GM12801 (cell line): ENCODE measurements around the gene VEGFC.

Experiments
- CTCF ChIP-seq: IDR thresholded peaks from one replicate; pipeline ENCODE4 v1.5.1; 2011; ENCODE audit warnings: control low read depth; ENCODE audit not compliant: insufficient read length; ENCODE audit errors: extremely low read depth

VEGFC gene

GRCh38 chr4:176784816-176785215 lies 7.9 kb downstream of the VEGFC start:
- no peak for TF ChIP-seq CTCF

- TF ChIP-seq CTCF = no peak
Observed at GRCh38 chr4:176782794-176783193, 9.9 kb downstream of the VEGFC start.

- TF ChIP-seq CTCF = no peak
Observed at GRCh38 chr4:176782191-176782590, 10.5 kb downstream of the VEGFC start.

GRCh38 chr4:176781739-176782100 lies 11.0 kb downstream of the VEGFC start:
- TF ChIP-seq CTCF = no peak

- no peak for TF ChIP-seq CTCF
Observed at GRCh38 chr4:176780995-176781738, 11.6 kb downstream of the VEGFC start.

GRCh38 chr4:176779421-176779820 lies 13.3 kb downstream of the VEGFC start:
- no peak for TF ChIP-seq CTCF

GRCh38 chr4:176778491-176778890 lies 14.2 kb downstream of the VEGFC start:
- no peak for TF ChIP-seq CTCF

GRCh38 chr4:176778063-176778462 lies 14.7 kb downstream of the VEGFC start:
- TF ChIP-seq CTCF = no peak
